Karpas-422 (cell line): Measurements from ENCODE around the gene TPK1. TPM values are rescaled to one million over a fixed set of nuclear protein-coding genes. Genes with fewer than 3 reads are reported as not detected.
"Not testable (repeated sequence)": the region's sequence is repeated elsewhere in the genome, so short reads cannot be mapped to it uniquely, and the experiment has no call there.

Experiments used
- DNase-seq: peaks from one replicate; pipeline ENCODE4 v3.0.0-alpha.2; 2015
- H2AFZ ChIP-seq: fragments of 200-600 bp; sonication (generic); 2 replicates; pipeline ENCODE4 v1.6.1; 2014; ENCODE audit warnings: antibody characterized with exemption, low read length, mixed read lengths
- H3K27ac ChIP-seq: fragments of 200-600 bp; sonication (generic); 2 replicates; pipeline ENCODE4 v1.5.1; 2014; ENCODE audit warnings: mild to moderate bottlenecking, low read length, moderate library complexity
- H3K27me3 ChIP-seq: fragments of 200-600 bp; sonication (generic); 2 replicates; pipeline ENCODE4 v1.6.1; 2014; ENCODE audit warnings: low read length, mixed read lengths
- H3K36me3 ChIP-seq: fragments of 200-600 bp; sonication (generic); 2 replicates; pipeline ENCODE4 v1.6.1; 2014; ENCODE audit warnings: low read length, mixed read lengths; ENCODE audit not compliant: insufficient read depth
- H3K4me1 ChIP-seq: fragments of 200-600 bp; sonication (generic); 2 replicates; pipeline ENCODE4 v1.6.1; 2014; ENCODE audit warnings: mild to moderate bottlenecking, low read length, mixed read lengths
- H3K4me2 ChIP-seq: fragments of 200-600 bp; sonication (generic); 2 replicates; pipeline ENCODE4 v1.6.1; 2014; ENCODE audit warnings: low read length, low read depth, mild to moderate bottlenecking; ENCODE audit not compliant: poor library complexity, severe bottlenecking
- H3K4me3 ChIP-seq: fragments of 200-600 bp; sonication (generic); 2 replicates; pipeline ENCODE4 v1.5.1; 2014; ENCODE audit warnings: mild to moderate bottlenecking, antibody characterized with exemption, low read length, mixed read lengths
- H3K79me2 ChIP-seq: fragments of 200-600 bp; sonication (generic); 2 replicates; pipeline ENCODE4 v1.6.1; 2014; ENCODE audit warnings: mild to moderate bottlenecking, low read length, mixed read lengths
- H3K9ac ChIP-seq: fragments of 200-600 bp; sonication (generic); 2 replicates; pipeline ENCODE4 v1.6.0; 2014; ENCODE audit warnings: low read length
- H3K9me2 ChIP-seq: fragments of 200-600 bp; sonication (generic), shearing (Covaris generic); replicated peaks from 2 replicates; pipeline ENCODE4 v1.6.0; 2014; ENCODE audit warnings: mild to moderate bottlenecking, low read length, moderate library complexity; ENCODE audit not compliant: insufficient read depth
- H3K9me3 ChIP-seq: fragments of 300-700, 200-600 bp; sonication (generic); 2 replicates; pipeline ENCODE4 v1.6.1; 2014; ENCODE audit warnings: low read length, mixed read lengths
- H4K20me1 ChIP-seq: fragments of 200-600 bp; sonication (generic); 2 replicates; pipeline ENCODE4 v1.6.1; 2014; ENCODE audit warnings: mild to moderate bottlenecking, antibody characterized with exemption, low read length, low read depth; ENCODE audit not compliant: insufficient read depth
- total RNA-seq: library from RNA; depleted of rRNA; stranded (reverse); fragments of >200 nt; shearing (Covaris generic); gene quantifications from 2 replicates; pipeline ENCODE4 v1.2.3, GENCODE V29; 2014; ENCODE audit warnings: low replicate concordance

The TPK1 gene
- total RNA-seq, 1 experiment from 2014 or later = 11.5 TPM

DNA sequence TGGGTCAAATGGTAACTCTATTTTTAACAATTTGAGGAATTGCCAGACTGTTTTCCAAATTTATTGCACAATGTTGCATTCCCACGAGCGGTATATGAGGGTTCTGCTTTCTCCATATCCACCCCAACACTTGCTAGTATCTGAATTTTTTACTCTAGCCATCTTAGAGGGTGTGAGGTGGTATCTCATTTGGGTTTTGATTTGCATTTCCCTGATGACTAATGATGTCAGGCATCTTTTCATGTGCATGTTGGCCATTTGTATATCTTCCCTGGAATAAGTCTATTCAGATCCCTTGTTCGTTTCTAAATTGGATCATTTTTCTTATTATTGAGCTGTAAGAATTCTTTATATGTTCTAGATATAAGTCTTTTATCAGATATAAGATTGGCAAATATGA lies 97.7 kb downstream of the TPK1 start:
- DNase-seq = no peak
- H3K27me3 ChIP-seq = no peaks in the 10 kb centered on the region
- no peaks in the 10 kb centered on the region for H3K36me3 ChIP-seq
- H3K4me3 ChIP-seq = no peak overlapping the region
- no peaks in the 10 kb centered on the region for H4K20me1 ChIP-seq
- H3K4me2 ChIP-seq = no peak overlapping the region
- H3K9me2 ChIP-seq = no peaks in the 10 kb centered on the region
- no peak overlapping the region for H3K27ac ChIP-seq
- no peaks in the 10 kb centered on the region for H3K79me2 ChIP-seq
- H2AFZ ChIP-seq = no peak overlapping the region
- H3K4me1 ChIP-seq = no peaks in the 10 kb centered on the region
- H3K9ac ChIP-seq = no peak overlapping the region
- no peaks in the 10 kb centered on the region for H3K9me3 ChIP-seq

DNA sequence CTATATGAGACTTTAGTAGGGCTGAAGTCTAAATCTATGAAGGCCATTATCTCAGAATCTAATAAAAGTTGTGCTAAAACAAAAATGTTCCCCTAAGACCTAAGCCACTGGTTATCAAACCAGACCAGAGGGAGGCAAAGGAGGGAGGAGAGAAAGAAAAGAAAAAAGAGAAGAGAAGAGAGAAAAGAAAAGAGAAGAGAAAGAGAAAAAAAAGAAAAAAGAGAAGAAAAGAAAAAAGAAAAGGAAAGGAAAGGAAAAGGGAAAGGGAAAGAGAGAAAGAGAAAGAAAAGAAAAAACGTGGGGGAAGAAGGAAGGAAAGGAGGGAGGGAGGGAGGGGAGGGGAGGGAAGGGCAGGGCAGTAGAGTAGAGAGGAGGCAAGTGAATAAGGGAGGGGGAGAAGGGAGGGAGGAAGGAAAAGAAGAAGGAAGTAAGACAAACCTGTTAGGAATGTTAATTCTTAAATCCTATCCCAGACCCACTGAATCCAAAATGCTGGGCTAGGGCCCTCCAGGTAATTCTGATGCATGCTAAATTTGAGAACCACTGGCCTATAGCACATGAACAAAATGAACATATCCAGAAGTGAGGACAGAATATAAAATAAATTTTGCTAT lies 98.9 kb downstream of the TPK1 start:
- Histone ChIP-seq H2AFZ (no peak overlapping the region), H3K36me3 (no peaks in the 10 kb centered on the region), H3K9ac (no peak overlapping the region), H3K4me3 (no peak overlapping the region), H3K9me2 (no peaks in the 10 kb centered on the region), H3K4me2 (no peak overlapping the region), H3K27me3 (no peaks in the 10 kb centered on the region), H3K9me3 (no peaks in the 10 kb centered on the region), H4K20me1 (no peaks in the 10 kb centered on the region), H3K79me2 (no peaks in the 10 kb centered on the region), H3K27ac (no peak overlapping the region), H3K4me1 (no peaks in the 10 kb centered on the region)
- no peak for DNase-seq

DNA sequence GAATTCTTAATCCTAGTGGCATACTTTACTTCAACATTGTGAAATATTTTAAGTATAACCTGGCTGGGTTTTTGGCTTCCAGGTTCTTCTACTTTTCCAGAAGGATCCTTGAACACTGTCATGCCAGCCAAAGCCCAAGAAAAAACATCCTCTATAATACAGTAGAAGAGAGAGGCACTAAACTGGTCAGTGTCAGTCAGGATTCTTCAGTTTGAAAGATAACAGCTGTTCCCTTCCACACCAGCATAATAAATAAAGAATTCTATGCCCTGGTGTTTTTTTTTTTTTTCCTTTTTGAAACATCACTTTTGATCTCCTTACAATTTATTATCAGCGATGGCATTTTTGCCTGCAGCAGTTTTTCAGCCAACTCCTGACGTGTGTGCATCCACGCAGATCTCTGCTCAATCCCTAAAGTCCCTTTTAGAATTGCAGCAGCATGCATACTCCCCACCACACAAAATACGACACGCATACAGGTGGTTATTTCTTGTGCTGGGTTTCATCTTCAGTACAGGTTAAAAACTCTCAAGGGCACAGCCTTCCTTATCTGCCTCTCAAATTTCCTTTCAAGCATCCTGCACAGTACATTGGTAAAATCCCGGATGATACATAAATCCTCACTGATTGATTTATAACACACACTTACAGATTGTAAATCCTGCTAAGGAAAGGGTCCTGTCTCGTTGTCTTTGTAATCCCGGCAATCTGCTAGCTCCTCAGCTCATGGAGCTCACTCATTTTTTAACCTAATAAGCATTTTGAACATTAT lies 100.2 kb downstream of the TPK1 start:
- no peaks in the 10 kb centered on the region for H3K27me3 ChIP-seq
- no peak overlapping the region for H3K4me3 ChIP-seq
- no peak overlapping the region for H3K27ac ChIP-seq
- H4K20me1 ChIP-seq = no peaks in the 10 kb centered on the region
- no peaks in the 10 kb centered on the region for H3K4me1 ChIP-seq
- no peak overlapping the region for H3K4me2 ChIP-seq
- no peak overlapping the region for H2AFZ ChIP-seq
- no peak for DNase-seq
- H3K36me3 ChIP-seq = no peaks in the 10 kb centered on the region
- H3K9me3 ChIP-seq = no peaks in the 10 kb centered on the region
- no peaks in the 10 kb centered on the region for H3K9me2 ChIP-seq
- H3K9ac ChIP-seq = no peak overlapping the region
- H3K79me2 ChIP-seq = no peaks in the 10 kb centered on the region

DNA sequence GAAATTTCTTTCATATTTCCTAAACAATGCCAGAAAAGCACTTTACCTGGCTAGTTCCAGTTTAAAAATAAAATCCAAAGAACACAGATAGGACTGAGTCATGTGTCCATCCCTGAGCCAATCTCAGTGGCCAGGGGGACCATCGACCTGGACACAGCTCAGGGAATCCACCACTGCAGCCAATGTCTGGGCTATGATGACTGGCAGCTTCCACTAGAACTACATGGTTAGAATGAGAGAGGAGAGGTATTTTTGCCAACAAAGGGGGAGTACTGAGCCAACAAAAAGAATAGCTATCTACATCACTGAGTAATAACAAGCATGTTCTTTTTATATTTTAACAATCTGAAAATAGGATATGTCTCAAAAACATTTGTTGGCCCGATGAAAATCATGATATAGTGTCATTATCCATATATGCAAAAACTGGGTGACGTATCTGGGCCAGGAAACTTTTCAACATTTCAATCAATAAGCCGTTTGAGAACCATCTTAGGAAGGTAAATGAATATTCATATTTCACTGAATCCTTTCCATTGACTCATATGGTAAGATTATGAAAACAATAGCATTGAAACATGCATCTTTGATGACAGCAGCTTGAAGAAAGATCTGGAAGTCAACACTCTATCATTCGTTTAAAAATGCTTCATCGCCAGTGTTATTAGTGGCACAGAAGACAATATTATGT lies 104.0 kb downstream of the TPK1 start:
- H3K4me2 ChIP-seq = no peak overlapping the region
- no peak overlapping the region for H3K9ac ChIP-seq
- H3K9me2 ChIP-seq = no peaks in the 10 kb centered on the region
- no peaks in the 10 kb centered on the region for H3K4me1 ChIP-seq
- H3K79me2 ChIP-seq = no peaks in the 10 kb centered on the region
- no peaks in the 10 kb centered on the region for H3K27me3 ChIP-seq
- H3K36me3 ChIP-seq = no peaks in the 10 kb centered on the region
- no peaks in the 10 kb centered on the region for H4K20me1 ChIP-seq
- no peak for DNase-seq
- no peak overlapping the region for H3K4me3 ChIP-seq
- H2AFZ ChIP-seq = no peak overlapping the region
- H3K9me3 ChIP-seq = no peaks in the 10 kb centered on the region
- no peak overlapping the region for H3K27ac ChIP-seq

DNA sequence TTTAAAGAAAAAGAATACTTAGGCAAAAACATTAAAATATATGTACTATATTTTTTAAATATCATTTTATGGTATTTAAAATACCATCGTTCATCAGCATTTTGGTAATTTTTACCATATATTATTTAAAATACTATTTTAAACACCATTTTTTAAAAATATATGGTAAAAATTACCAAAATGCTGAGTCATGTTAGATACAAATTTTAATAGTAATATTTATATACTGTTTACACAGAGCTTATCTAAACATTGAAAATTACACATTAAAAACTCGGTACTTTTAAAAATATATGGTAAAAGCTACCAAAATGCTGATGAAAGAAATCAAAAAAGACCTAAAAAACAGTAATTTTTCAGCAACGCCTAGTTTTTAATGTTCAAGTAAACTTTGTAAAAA lies 105.6 kb downstream of the TPK1 start:
- Histone ChIP-seq H2AFZ (no peak overlapping the region), H3K79me2 (no peaks in the 10 kb centered on the region), H3K4me1 (no peaks in the 10 kb centered on the region), H3K27me3 (no peaks in the 10 kb centered on the region), H3K36me3 (no peaks in the 10 kb centered on the region), H3K9me3 (no peaks in the 10 kb centered on the region), H3K9me2 (no peaks in the 10 kb centered on the region), H3K9ac (no peak overlapping the region), H3K4me3 (no peak overlapping the region), H3K4me2 (no peak overlapping the region), H3K27ac (no peak overlapping the region), H4K20me1 (no peaks in the 10 kb centered on the region)
- no peak for DNase-seq

DNA sequence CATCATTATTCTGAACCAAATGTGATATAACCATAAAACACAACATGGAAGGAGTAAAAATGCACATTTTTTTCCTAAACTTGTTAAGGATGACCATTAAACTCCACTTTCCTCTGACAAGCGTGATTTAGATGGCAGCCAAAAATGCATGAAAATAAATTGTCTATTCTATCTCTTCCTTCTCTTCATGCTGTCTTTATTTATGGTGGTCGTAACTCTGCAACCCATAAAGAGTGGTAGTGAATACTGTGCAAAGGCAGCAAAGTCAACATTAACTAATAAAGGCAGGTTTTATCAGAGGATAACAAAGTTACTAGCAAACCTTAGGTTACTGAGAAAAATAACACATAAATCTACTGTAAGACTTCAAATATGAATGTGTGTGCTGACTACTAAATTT lies 106.6 kb downstream of the TPK1 start:
- no peaks in the 10 kb centered on the region for H3K36me3 ChIP-seq
- no peak overlapping the region for H3K4me3 ChIP-seq
- H3K27ac ChIP-seq = no peak overlapping the region
- no peaks in the 10 kb centered on the region for H3K27me3 ChIP-seq
- no peaks in the 10 kb centered on the region for H3K4me1 ChIP-seq
- no peaks in the 10 kb centered on the region for H3K9me2 ChIP-seq
- no peaks in the 10 kb centered on the region for H4K20me1 ChIP-seq
- H3K9ac ChIP-seq = no peak overlapping the region
- no peaks in the 10 kb centered on the region for H3K79me2 ChIP-seq
- H3K9me3 ChIP-seq = no peaks in the 10 kb centered on the region
- H2AFZ ChIP-seq = no peak overlapping the region
- DNase-seq = no peak
- H3K4me2 ChIP-seq = no peak overlapping the region

DNA sequence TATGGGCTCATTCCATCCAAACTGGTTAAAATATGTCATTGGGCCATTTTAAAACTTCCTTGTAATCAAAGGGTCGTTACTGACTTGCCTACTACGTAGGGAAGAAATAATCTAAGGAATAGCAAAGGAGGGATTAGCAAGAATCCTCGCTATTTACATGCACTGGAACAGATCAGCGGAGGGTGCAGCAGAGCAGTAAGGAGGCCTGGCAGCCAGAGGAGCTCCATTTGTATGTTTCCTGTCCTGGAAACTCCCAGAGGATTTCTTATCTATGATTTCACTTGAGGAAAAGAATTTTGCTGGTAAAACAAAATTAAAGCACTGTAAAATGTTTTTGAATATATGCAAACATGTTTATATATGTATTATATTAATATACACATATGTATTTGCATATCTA lies 107.3 kb downstream of the TPK1 start:
- Histone ChIP-seq H3K9me3 (no peaks in the 10 kb centered on the region), H2AFZ (no peak overlapping the region), H3K4me1 (no peaks in the 10 kb centered on the region), H3K36me3 (no peaks in the 10 kb centered on the region), H3K27me3 (no peaks in the 10 kb centered on the region), H3K27ac (no peak overlapping the region), H3K9ac (no peak overlapping the region), H3K4me2 (no peak overlapping the region), H4K20me1 (no peaks in the 10 kb centered on the region), H3K9me2 (no peaks in the 10 kb centered on the region), H3K79me2 (no peaks in the 10 kb centered on the region), H3K4me3 (no peak overlapping the region)
- no peak for DNase-seq

DNA sequence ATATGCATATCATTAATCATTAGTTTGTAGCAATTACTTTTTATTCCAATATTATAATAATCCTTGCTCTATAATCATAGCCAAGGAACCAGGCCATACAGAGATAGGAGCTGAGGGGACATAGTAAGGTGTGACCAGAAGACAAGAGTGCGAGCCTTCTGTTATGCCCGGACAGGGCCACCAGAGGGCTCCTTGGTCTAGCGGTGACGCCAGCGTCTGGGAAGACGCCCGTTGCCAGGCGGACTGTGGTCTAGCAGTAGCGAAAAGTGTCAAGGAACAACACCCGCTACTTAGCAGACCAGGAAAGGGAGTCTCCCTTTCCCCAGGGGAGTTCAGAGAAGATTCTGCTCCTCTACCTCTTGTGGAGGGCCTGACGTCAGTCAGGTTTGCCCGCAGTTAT lies 109.0 kb downstream of the TPK1 start:
- not testable (repeated sequence) for H3K27me3 ChIP-seq, H3K4me3 ChIP-seq, H3K9ac ChIP-seq, DNase-seq, H4K20me1 ChIP-seq, H3K4me2 ChIP-seq, H3K79me2 ChIP-seq, H3K36me3 ChIP-seq, H2AFZ ChIP-seq, H3K9me2 ChIP-seq, H3K27ac ChIP-seq, H3K9me3 ChIP-seq, H3K4me1 ChIP-seq
